HUES48 (cell line): ENCODE data around the gene CSTPP1.
"Not testable (repeated sequence)": the region's sequence is repeated elsewhere in the genome, so short reads cannot be mapped to it uniquely, and the experiment has no call there.

ENCODE experiments used
- H3K27ac ChIP-seq: one replicate; pipeline ENCODE4 v1.7.0; 2013; ENCODE audit warnings: low read depth, low read length, inconsistent platforms
- H3K27me3 ChIP-seq: 2 replicates; pipeline ENCODE4 v1.6.1; 2013; ENCODE audit warnings: mild to moderate bottlenecking, low read length; ENCODE audit not compliant: control insufficient read depth, insufficient read depth
- H3K36me3 ChIP-seq: 2 replicates; pipeline ENCODE4 v1.6.1; 2013; ENCODE audit warnings: low read length; ENCODE audit not compliant: control insufficient read depth, insufficient read depth
- H3K4me1 ChIP-seq: 2 replicates; pipeline ENCODE4 v1.6.1; 2013; ENCODE audit warnings: mild to moderate bottlenecking, low read length; ENCODE audit not compliant: control insufficient read depth, insufficient read depth
- H3K4me3 ChIP-seq: 2 replicates; pipeline ENCODE4 v1.5.1; 2013; ENCODE audit warnings: mild to moderate bottlenecking, low read depth, low read length
- H3K9ac ChIP-seq: 2 replicates; pipeline ENCODE4 v1.6.1; 2013; ENCODE audit warnings: mild to moderate bottlenecking, low read depth, low read length, moderate library complexity
- H3K9me3 ChIP-seq: 2 replicates; pipeline ENCODE4 v1.6.1; 2013; ENCODE audit warnings: low read length; ENCODE audit not compliant: control insufficient read depth, insufficient read depth

Gene CSTPP1

DNA sequence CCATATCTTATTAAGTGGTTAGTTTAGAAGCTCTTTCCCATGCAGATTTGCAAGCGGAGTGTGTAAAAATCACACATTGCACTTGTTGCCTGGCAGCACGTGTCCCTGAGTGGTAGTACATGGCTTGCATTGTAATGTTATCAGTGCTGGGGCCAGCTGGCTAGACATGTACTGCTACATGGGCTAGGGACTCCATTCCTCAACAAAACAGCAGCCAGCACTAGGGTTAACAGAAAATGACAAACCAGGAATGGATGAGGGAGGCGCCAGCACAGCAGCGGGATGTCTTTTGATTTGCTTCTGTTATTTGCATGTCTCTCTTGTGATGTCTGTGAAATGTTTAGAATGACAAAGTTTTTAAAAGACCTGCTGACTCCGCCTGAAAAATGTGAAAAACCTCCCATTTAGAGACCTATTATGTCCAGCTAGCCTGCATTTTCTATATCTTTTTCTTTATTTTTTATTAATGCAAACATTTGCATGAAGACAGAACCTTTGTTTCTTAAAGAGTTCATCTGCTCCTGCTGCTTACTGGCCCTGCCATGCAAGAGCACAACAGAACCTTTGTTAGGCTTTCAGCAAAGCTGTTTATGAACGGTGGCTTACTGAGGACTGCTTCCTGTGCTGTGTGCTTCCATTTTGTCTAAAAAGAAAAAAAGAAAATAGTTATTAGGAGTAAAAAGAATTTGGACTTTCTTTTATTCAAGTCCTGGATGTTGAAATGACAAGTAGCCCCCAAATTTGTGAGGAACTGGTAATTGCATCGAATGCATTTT is 40.7 kb downstream of the CSTPP1 start:
- no peak overlapping the region for H3K9ac ChIP-seq
- H3K9me3 ChIP-seq: no peaks in the 10 kb centered on the region
- peak overlapping the region; percentile 90 for H3K27ac ChIP-seq
- peaks cover 38% of the 10 kb centered on the region for H3K4me1 ChIP-seq
- H3K27me3 ChIP-seq: no peaks in the 10 kb centered on the region
- H3K36me3 ChIP-seq: no peaks in the 10 kb centered on the region
- H3K4me3 ChIP-seq: peak overlapping the region; percentile 10; the same call in 1 of the 2 replicates

- Histone ChIP-seq H3K9me3 (no peaks in the 10 kb centered on the region), H3K4me1 (peaks cover 38% of the 10 kb centered on the region), H3K9ac (no peak overlapping the region), H3K27me3 (no peaks in the 10 kb centered on the region), H3K27ac (peak overlapping the region; percentile 90), H3K4me3 (peak overlapping the region; percentile 10; the same call in 1 of the 2 replicates), H3K36me3 (no peaks in the 10 kb centered on the region)
These were observed 41.5 kb downstream of the CSTPP1 start for GRCh38 chr11:46978005-46978491.

GRCh38 chr11:46979358-46979757 is 42.8 kb downstream of the CSTPP1 start:
- no peak overlapping the region for H3K4me3 ChIP-seq
- no peak overlapping the region for H3K27ac ChIP-seq
- H3K4me1 ChIP-seq: peaks cover 38% of the 10 kb centered on the region
- no peaks in the 10 kb centered on the region for H3K9me3 ChIP-seq
- no peak overlapping the region for H3K9ac ChIP-seq
- H3K27me3 ChIP-seq: no peaks in the 10 kb centered on the region
- no peaks in the 10 kb centered on the region for H3K36me3 ChIP-seq

DNA sequence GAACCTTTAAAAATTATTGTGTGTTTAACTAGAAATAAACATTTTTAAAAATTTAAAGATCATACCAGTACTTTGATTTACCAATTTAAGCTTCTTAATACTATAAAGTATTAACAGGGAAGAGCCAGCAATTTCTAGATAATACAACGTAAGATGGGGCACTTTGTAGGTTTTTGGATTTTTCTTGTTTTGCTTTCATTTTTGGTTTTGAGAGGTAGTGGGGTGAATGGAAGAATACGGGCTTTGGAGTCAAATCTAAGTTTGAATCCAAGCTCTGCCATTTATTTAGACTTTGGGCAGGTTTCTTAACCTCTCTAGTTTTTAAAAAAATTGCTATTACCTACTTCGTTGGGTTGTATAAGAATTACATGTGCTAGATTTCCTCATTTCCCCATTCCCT is 44.9 kb downstream of the CSTPP1 start:
- Histone ChIP-seq H3K4me3 (no peak overlapping the region), H3K4me1 (peaks cover 30% of the 10 kb centered on the region), H3K27me3 (no peaks in the 10 kb centered on the region)

DNA sequence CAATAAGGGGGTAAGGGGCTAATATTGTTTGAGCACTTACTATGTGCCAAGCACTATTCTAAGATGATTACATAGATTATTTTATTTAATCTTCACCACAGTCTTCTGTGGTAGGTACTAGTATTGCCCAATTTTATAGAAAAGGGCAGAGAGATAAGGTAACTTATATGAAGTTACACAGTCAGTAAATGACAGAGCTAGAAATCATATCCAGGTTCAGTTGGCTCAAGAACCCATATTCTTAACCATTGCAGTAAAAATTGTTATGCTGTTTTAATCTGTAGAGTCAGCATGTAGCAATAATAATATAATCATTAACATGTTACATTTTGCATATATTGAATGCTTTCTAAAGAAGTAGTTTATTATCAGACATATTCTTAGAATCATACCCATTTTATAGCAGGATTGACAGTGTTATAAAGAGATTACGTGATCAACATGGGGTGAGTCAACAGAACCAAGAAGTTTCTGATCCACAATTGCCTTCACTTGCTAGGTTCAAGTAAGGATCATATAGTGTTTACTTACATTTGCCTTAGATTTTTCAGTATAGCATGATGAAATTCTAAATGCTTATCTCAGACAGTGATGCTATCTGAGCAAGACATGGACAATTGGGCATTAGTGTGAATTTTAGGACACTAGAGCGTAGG is 46.4 kb downstream of the CSTPP1 start:
- peaks cover 15% of the 10 kb centered on the region for H3K4me1 ChIP-seq
- no peaks in the 10 kb centered on the region for H3K9me3 ChIP-seq
- H3K9ac ChIP-seq: no peak overlapping the region
- H3K27ac ChIP-seq: no peak overlapping the region
- no peak overlapping the region for H3K4me3 ChIP-seq
- H3K36me3 ChIP-seq: no peaks in the 10 kb centered on the region
- H3K27me3 ChIP-seq: no peaks in the 10 kb centered on the region

More for the DNA sequence above, 44.9 kb downstream of the CSTPP1 start:
- no peak overlapping the region for H3K9ac ChIP-seq
- no peak overlapping the region for H3K27ac ChIP-seq
- H3K9me3 ChIP-seq: no peaks in the 10 kb centered on the region
- no peaks in the 10 kb centered on the region for H3K36me3 ChIP-seq

GRCh38 chr11:46983598-46983997 is 47.0 kb downstream of the CSTPP1 start:
- Histone ChIP-seq H3K27me3 (no peaks in the 10 kb centered on the region), H3K27ac (no peak overlapping the region), H3K4me3 (no peak overlapping the region), H3K36me3 (no peaks in the 10 kb centered on the region), H3K9me3 (no peaks in the 10 kb centered on the region), H3K4me1 (peaks cover 9% of the 10 kb centered on the region), H3K9ac (no peak overlapping the region)

DNA sequence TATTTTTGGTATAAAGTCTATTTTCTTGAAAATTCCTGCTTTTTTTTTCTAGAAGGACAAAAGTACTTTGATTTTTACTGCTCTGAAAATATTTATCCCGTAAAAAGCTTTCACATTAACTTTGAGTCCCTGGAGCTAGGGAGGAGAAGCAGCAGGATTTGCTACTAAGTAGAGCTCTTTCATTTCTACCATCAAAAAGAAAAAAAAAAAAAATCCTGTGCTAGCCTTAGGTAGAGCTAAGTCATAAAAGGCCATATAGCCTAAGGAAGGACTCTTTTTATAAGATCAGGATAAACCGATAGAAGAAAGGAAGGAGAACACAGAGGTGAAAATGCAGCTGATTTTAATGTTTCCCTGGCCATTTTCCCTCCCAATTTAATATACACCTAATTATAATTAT is 48.0 kb downstream of the CSTPP1 start:
- no peaks in the 10 kb centered on the region for H3K9me3 ChIP-seq
- H3K9ac ChIP-seq: no peak overlapping the region
- H3K27me3 ChIP-seq: no peaks in the 10 kb centered on the region
- peaks cover 5% of the 10 kb centered on the region for H3K4me1 ChIP-seq
- H3K36me3 ChIP-seq: 0 out of 2 replicates have a peak, but pooled peaks cover 2% of the 10 kb centered on the region
- H3K4me3 ChIP-seq: no peak overlapping the region
- H3K27ac ChIP-seq: no peak overlapping the region

DNA sequence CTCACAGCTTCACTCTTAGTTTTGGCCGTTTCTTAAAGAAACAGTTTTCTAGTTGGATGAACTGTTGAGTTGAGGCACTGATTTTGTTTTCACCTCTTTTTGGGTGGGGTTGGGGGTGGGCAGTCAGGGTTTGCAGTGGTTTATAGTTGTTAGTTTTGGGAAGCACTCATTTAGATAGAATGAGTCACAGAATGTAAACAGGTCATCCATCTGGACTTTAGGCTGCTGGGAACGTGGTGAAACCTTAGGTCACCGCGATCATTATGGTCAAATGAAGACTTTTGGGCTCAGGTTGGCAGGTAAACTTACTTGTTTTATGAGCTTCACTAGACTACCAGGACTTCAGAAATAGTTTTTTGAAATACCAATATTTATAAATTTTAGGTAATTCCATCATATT is 48.4 kb downstream of the CSTPP1 start:
- Histone ChIP-seq H3K4me3 (no peak overlapping the region), H3K9ac (no peak overlapping the region), H3K36me3 (0 out of 2 replicates have a peak, but pooled peaks cover 3% of the 10 kb centered on the region), H3K4me1 (peaks cover 3% of the 10 kb centered on the region), H3K9me3 (no peaks in the 10 kb centered on the region), H3K27ac (no peak overlapping the region), H3K27me3 (no peaks in the 10 kb centered on the region)

- Histone ChIP-seq H3K4me3 (no peak overlapping the region), H3K9ac (no peak overlapping the region), H3K9me3 (no peaks in the 10 kb centered on the region), H3K36me3 (0 out of 2 replicates have a peak, but pooled peaks cover 3% of the 10 kb centered on the region), H3K4me1 (no peaks in the 10 kb centered on the region), H3K27ac (no peak overlapping the region), H3K27me3 (no peaks in the 10 kb centered on the region)
These were observed 50.6 kb downstream of the CSTPP1 start for GRCh38 chr11:46987183-46987582.

DNA sequence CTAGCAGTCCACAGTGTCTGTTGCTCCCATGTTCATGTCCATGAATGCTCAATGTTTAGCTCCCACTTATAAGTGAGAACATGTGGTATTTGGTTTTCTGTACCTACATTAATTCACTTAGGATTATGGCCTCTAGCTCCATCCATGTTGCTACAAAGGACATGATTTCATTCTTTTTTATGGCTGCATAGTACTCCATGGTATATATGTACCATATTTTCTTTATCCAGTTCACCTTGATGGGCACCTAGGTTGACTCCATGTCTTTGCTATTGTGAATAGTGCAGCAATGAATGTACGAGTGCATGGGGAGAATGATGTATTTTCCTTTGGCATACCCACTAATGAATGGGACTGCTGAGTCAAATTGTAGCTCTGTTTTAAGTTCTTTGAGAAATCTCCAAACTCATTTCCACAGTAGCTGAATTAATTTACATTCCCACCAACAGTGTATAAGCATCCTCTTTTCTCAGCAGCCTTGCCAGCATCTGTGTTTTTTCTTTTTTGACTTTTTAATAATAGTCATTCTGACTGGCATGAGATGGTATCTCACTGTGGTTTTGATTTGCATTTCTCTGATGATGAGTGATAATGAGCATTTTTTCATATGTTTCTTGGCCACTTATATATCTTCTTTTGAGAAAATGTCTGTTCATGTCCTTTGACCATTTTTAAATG is 53.4 kb downstream of the CSTPP1 start:
- H3K4me3 ChIP-seq, H3K36me3 ChIP-seq, H3K27ac ChIP-seq, H3K27me3 ChIP-seq, H3K4me1 ChIP-seq, H3K9me3 ChIP-seq, H3K9ac ChIP-seq: not testable (repeated sequence)

GRCh38 chr11:46991391-46991790 is 54.8 kb downstream of the CSTPP1 start:
- H3K36me3 ChIP-seq: 0 out of 2 replicates have a peak, but pooled peaks cover 3% of the 10 kb centered on the region
- no peaks in the 10 kb centered on the region for H3K9me3 ChIP-seq
- no peak overlapping the region for H3K9ac ChIP-seq
- H3K4me3 ChIP-seq: no peak overlapping the region
- H3K27me3 ChIP-seq: no peaks in the 10 kb centered on the region
- H3K4me1 ChIP-seq: no peaks in the 10 kb centered on the region
- H3K27ac ChIP-seq: no peak overlapping the region
